Suprapubic skin (tissue), 4 donors: ENCODE measurements around the gene CKAP2.

ENCODE experiments used
- POLR2A ChIP-seq, 2 donors: fragments of 450-650 bp; IDR thresholded peaks; one replicate each; pipeline ENCODE4 v1.6.1; 2017; ENCODE audit warnings: antibody characterized with exemption in 2 of 2, mild to moderate bottlenecking in 2 of 2, moderate library complexity in 2 of 2
- POLR2AphosphoS5 ChIP-seq, 3 donors: sonication (generic); formaldehyde crosslinking; IDR thresholded peaks; one replicate each; pipeline ENCODE4 v1.6.1; 2017; ENCODE audit warnings: antibody characterized with exemption in 3 of 3
- TF ChIP-seq, protein P1 (sequence below), 2 donors: fragments of 200-600 bp in 1 of 2; fragments of 450-650 bp in 1 of 2; sonication (generic) in 1 of 2; IDR thresholded peaks; one replicate each; pipeline ENCODE4 v1.5.1; 2016 to 2019; ENCODE audit warnings: antibody characterized with exemption in 2 of 2, mild to moderate bottlenecking in 1 of 2, moderate library complexity in 1 of 2

DNA sequence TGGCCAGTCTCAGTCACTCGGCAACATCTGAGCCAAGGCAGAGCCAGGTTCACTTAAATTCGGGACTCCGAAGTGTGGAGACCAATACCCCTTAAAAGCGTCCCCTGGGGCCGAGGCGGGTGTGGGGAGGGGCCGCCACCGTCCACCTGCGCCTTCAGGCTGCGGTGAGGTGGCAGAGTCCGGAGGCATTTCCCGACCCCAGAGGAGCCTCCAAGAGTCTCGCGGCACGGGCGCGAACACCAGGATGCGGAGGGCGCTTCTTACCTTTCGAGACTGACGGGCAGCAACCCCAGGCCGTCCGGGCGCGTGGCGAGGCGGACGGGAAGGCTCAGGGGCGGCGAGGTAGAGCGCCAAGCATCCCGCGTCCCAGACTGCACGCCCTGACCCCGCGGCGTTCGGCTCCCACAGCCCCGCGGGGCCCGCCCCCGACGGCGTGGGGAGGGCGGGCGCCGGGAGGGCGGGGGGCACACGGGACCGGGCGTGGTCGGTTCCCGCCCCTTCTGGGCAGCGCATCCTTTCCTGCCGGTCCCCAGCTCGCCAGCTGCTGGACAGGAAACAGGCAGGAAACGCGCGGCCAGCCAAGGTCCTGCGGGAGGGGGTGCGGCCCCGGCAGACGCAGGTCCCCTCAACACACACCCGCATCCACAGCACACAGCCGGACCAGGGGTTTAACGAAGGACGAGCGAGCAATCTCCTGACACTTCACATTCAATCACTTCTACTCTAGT lies 49.3 kb upstream of the CKAP2 start, which contains the start of gene THSD1:
- TF ChIP-seq, protein P1, sequence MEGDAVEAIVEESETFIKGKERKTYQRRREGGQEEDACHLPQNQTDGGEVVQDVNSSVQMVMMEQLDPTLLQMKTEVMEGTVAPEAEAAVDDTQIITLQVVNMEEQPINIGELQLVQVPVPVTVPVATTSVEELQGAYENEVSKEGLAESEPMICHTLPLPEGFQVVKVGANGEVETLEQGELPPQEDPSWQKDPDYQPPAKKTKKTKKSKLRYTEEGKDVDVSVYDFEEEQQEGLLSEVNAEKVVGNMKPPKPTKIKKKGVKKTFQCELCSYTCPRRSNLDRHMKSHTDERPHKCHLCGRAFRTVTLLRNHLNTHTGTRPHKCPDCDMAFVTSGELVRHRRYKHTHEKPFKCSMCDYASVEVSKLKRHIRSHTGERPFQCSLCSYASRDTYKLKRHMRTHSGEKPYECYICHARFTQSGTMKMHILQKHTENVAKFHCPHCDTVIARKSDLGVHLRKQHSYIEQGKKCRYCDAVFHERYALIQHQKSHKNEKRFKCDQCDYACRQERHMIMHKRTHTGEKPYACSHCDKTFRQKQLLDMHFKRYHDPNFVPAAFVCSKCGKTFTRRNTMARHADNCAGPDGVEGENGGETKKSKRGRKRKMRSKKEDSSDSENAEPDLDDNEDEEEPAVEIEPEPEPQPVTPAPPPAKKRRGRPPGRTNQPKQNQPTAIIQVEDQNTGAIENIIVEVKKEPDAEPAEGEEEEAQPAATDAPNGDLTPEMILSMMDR (IDR thresholded peaks at IDR 0.05): no peak
- TF ChIP-seq POLR2A (IDR thresholded peaks at IDR 0.05) (no peak), POLR2AphosphoS5 (IDR thresholded peaks at IDR 0.05) (no peak)
